AG04450 (cell line): ENCODE results near the gene KCNK7. TPM values are rescaled to one million over a fixed set of nuclear protein-coding genes. Genes with fewer than 3 reads are reported as not detected.

ENCODE experiments used
- CTCF ChIA-PET: fragments of 300-600, 350-600 bp; formaldehyde crosslinking; extraction: SDS; loops from one replicate; lab custom pipeline; 2022; ENCODE audit warnings: antibody characterized with exemption, inconsistent platforms; lab: Charles Lee
- POLR2A ChIA-PET: fragments of 350-600 bp; formaldehyde crosslinking; extraction: SDS; loops from one replicate; lab custom pipeline; 2021; ENCODE audit warnings: antibody characterized with exemption, inconsistent platforms; lab: Yijun Ruan, JAX
- DNase-seq: peaks from one replicate; pipeline ENCODE4 v3.0.0-alpha.2; 2011; ENCODE audit warnings: low read depth, low spot score
- H3K27ac ChIP-seq: one replicate; pipeline ENCODE4 v1.5.1; 2012; ENCODE audit warnings: low read depth, low read length, control low read depth
- H3K27me3 ChIP-seq: one replicate; pipeline ENCODE4 v1.6.0; 2012; ENCODE audit warnings: low read length; ENCODE audit not compliant: control insufficient read depth, insufficient read depth
- H3K4me3 ChIP-seq: 2 replicates; pipeline ENCODE4 v1.5.1; 2011; ENCODE audit warnings: mild to moderate bottlenecking, low read depth, low read length, control low read depth
- H3K9me3 ChIP-seq: 2 replicates; pipeline ENCODE4 v1.5.1; 2012; ENCODE audit warnings: low read length; ENCODE audit not compliant: control insufficient read depth, insufficient read depth
- polyA plus RNA-seq: library from polyadenylated mRNA; depleted of rRNA; stranded (reverse); fragments of >200 nt; gene quantifications from 2 replicates; pipeline ENCODE4 v1.2.3, GENCODE V29; 2011
- TF ChIP-seq, protein P1 (sequence below): IDR thresholded peaks from 2 replicates; pipeline ENCODE4 v1.5.1; 2011; ENCODE audit warnings: low read depth, low read length, control low read depth, inconsistent platforms

KCNK7 gene
- polyA plus RNA-seq, 1 experiment = not detected

DNA sequence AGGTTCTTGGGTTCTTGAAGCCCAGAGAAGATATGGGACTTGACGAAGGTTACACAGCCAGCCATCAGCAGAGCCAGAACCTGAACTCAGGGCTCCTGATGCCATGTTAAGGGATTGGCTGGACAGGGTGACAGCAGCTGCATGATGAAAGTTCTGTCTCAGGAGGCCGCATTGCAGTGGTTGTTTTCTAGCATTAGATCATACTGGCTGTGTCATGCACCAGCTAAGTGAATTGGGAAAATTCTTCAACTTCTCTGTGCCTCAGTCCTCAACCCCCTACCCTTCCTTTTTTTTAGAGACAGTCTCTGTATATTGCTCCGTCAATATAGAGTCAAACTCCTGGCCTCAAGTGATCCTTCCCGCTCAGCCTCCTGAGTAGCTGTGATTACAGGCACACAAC lies 32.0 kb downstream of the KCNK7 start:
- TF ChIP-seq, protein P1, sequence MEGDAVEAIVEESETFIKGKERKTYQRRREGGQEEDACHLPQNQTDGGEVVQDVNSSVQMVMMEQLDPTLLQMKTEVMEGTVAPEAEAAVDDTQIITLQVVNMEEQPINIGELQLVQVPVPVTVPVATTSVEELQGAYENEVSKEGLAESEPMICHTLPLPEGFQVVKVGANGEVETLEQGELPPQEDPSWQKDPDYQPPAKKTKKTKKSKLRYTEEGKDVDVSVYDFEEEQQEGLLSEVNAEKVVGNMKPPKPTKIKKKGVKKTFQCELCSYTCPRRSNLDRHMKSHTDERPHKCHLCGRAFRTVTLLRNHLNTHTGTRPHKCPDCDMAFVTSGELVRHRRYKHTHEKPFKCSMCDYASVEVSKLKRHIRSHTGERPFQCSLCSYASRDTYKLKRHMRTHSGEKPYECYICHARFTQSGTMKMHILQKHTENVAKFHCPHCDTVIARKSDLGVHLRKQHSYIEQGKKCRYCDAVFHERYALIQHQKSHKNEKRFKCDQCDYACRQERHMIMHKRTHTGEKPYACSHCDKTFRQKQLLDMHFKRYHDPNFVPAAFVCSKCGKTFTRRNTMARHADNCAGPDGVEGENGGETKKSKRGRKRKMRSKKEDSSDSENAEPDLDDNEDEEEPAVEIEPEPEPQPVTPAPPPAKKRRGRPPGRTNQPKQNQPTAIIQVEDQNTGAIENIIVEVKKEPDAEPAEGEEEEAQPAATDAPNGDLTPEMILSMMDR = no peak
- no peak overlapping the region for H3K27ac ChIP-seq
- no peak for DNase-seq
- no peaks in the 10 kb centered on the region for H3K27me3 ChIP-seq
- H3K4me3 ChIP-seq = no peak overlapping the region
- H3K9me3 ChIP-seq = no peaks in the 10 kb centered on the region
- POLR2A ChIA-PET = no interaction called here
- CTCF ChIA-PET = interaction anchor here (1.4 kb wide), 1 partner anchor 22 kb away, joined by 3 read pairs; no protein-coding TSS in a partner anchor

DNA sequence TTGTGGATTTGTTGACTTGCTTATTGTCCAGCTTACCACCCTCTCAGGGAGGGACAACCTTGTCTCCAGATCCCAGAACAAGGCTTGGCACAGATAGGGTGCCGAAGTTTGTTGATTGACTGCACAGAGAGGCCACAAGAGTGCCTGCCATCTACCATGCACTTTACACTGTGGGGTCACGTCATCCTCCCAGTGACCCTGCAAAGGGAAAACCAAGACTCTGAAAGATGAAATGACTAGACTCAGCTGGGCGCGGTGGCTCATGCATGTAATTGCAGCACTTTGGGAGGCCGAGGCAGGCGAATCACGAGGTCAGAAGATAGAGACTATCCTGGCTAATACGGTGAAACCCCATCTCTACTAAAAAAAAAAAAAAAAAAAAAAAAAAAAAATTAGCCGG lies 32.8 kb downstream of the KCNK7 start:
- ChIA-PET POLR2A (no interaction called here), CTCF (interaction anchor here (2.7 to 3.0 kb wide), 2 partner anchors 9 to 22 kb away, joined by 20 to 28 read pairs; partner anchors contain the start of genes FAM89B and ZNRD2)
- no peaks in the 10 kb centered on the region for H3K9me3 ChIP-seq
- no peak overlapping the region for H3K4me3 ChIP-seq
- TF ChIP-seq, protein P1 = no peak
- H3K27me3 ChIP-seq = no peaks in the 10 kb centered on the region
- no peak for DNase-seq
- H3K27ac ChIP-seq = no peak overlapping the region

DNA sequence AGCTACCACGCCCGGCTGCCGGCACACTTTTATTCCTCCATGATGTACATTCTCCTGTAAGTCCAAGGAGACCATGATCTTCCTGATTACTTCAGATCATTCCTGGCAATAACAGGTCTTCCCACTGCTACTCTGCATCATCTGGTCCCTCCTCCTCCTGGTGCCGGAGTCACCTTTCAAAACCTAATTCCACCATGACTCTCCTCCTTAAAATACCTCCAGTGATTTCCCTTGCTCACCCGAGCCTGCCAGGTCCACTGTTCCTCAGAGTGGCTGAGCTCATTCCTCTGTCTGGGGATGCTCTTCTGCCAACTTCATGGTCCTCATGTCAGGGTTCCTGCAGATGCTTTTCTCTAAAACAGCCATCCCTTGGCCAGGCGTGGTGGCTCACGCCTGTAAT lies 33.6 kb downstream of the KCNK7 start:
- CTCF ChIA-PET = interaction anchor here (2.7 to 3.0 kb wide), 2 partner anchors 10 to 21 kb away, joined by 20 to 28 read pairs; partner anchors contain the start of genes FAM89B and ZNRD2
- H3K4me3 ChIP-seq = no peak overlapping the region
- TF ChIP-seq, protein P1 = no peak
- DNase-seq = no peak
- no peaks in the 10 kb centered on the region for H3K9me3 ChIP-seq
- POLR2A ChIA-PET = no interaction called here
- H3K27me3 ChIP-seq = no peaks in the 10 kb centered on the region
- H3K27ac ChIP-seq = no peak overlapping the region

DNA sequence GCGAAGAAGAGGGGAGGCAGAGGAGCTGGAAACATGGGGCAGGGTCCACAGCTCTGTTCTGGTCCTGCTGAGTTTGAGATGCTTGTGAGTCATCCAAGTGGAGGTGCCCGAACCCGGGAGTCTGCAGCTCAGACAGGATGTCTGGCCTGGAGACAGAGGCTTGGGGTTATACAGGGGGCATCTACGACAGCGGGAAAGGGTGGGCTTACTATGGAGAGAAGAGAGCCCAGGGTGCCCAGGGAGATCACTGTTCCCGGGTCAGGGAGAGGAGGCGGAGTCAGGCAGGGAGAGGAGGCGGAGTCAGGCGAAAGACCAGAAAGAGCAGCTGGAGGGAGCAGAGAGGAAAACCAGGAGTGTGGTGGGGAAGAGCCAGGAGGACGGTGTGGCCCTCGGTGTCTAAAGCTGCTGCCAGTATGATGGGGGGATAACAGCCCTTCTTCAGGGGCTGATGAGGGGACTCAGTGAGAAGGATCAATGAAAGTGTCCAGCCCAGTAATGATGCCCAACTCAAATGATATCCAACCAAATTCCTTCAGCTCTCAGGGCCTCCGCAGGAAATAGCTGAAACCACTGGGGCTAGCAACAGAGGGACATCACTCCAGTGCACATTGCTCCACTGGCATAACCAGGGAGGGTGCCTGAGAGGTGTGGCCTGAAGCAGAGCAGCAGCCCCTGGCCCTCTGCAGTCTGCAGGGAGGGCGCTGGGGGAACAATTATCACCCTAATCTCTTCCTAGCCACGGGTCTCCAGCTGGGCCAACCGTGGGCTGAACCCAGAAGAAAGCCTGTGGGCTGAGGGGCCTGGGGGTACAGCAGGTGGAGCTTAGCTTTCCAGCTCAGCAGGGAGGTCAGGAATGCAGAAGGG lies 34.8 kb downstream of the KCNK7 start:
- H3K4me3 ChIP-seq = no peak overlapping the region
- no peak for DNase-seq
- peak overlapping the region; percentile 11 for H3K27ac ChIP-seq
- TF ChIP-seq, protein P1 = no peak
- ChIA-PET CTCF (interaction anchor here (0.8 to 3.0 kb wide), 4 partner anchors 9 to 33 kb away, joined by 3 to 28 read pairs (median 14); partner anchors contain the start of genes FAM89B and ZNRD2), POLR2A (interaction anchor here (0.6 to 2.3 kb wide), 7 partner anchors 9 to 297 kb away, joined by 3 to 8 read pairs (median 4); partner anchors contain the start of genes CFL1, FAM89B, NEAT1 and ZNRD2)
- H3K27me3 ChIP-seq = no peaks in the 10 kb centered on the region
- H3K9me3 ChIP-seq = no peaks in the 10 kb centered on the region
